Transverse colon (tissue), 4 donors: ENCODE measurements around the gene PRKG1. TPM values are rescaled to one million over a fixed set of nuclear protein-coding genes. Genes with fewer than 3 reads are reported as not detected.

Experiments used
- DNase-seq: peaks from one replicate; pipeline ENCODE4 v3.0.0-alpha.2; 2019
- H3K27ac ChIP-seq, 4 donors: fragments of 200-600 bp; sonication (generic); 2 replicates each; pipeline ENCODE4 v1.5.1; 2016 to 2018; ENCODE audit warnings: inconsistent platforms in 4 of 4
- H3K27me3 ChIP-seq: fragments of 200-600 bp; sonication (generic); 2 replicates; pipeline ENCODE4 v1.5.1; 2017; ENCODE audit warnings: inconsistent platforms
- H3K36me3 ChIP-seq, 4 donors: fragments of 200-600 bp; sonication (generic); 2 replicates each; pipeline ENCODE4 v1.5.1; 2017 to 2019; ENCODE audit warnings: inconsistent platforms in 4 of 4
- H3K4me1 ChIP-seq, 4 donors: fragments of 200-600 bp; sonication (generic); 2 replicates each; pipeline ENCODE4 v1.5.1; 2017 to 2020; ENCODE audit warnings: inconsistent platforms in 4 of 4
- H3K4me3 ChIP-seq, 4 donors: fragments of 200-600 bp; sonication (generic); 1 replicate in 1 of 4; 2 replicates in 3 of 4; pipeline versions ENCODE4 v1.5.1 to v1.6.1; 2017 to 2019; ENCODE audit warnings: inconsistent platforms in 4 of 4
- H3K9me3 ChIP-seq, 2 donors: fragments of 200-600 bp; sonication (generic); 2 replicates each; pipeline ENCODE4 v1.5.1; 2017 to 2019; ENCODE audit warnings: inconsistent platforms in 2 of 2
- CTCF ChIP-seq, 5 experiments: fragments of 200-600 bp in 3 of 5; fragments of 450-650 bp in 2 of 5; sonication (generic) in 3 of 5; IDR thresholded peaks; 1 replicate in 2 of 5; 2 replicates in 3 of 5; pipeline ENCODE4 v1.5.1; 2016 to 2017; ENCODE audit warnings: antibody characterized with exemption in 5 of 5, inconsistent platforms in 3 of 5, mild to moderate bottlenecking in 2 of 5, moderate library complexity in 1 of 5
- EP300 ChIP-seq: sonication (generic); formaldehyde crosslinking; IDR thresholded peaks from one replicate; pipeline ENCODE4 v1.6.1; 2017; ENCODE audit warnings: antibody characterized with exemption, low read depth
- POLR2A ChIP-seq: fragments of 450-650 bp; IDR thresholded peaks from one replicate; pipeline ENCODE4 v1.6.1; 2016; ENCODE audit warnings: antibody characterized with exemption, mild to moderate bottlenecking, moderate library complexity
- POLR2AphosphoS5 ChIP-seq, 3 donors: sonication (generic); formaldehyde crosslinking; IDR thresholded peaks; one replicate each; pipeline ENCODE4 v1.6.1; 2016; ENCODE audit warnings: antibody characterized with exemption in 3 of 3
- WGBS, 2 donors: methylation state at CpG; one replicate each; pipeline ENCODE4 v1.1.5; 2018; ENCODE audit warnings: low coverage in 1 of 2; 5-methylcytosine and 5-hydroxymethylcytosine counted together
- in situ Hi-C, 4 donors: fragments of 200-750 bp; cut with MboI; loops; one replicate each; pipeline versions ENCODE4 v1.15.0 to v1.15.1; 2017; ENCODE audit warnings: low sequenced_read_pairs in 3 of 4, low pct_ligation_motif_present in 1 of 4, low pct_unique_long_range_greater_than_20kb in 1 of 4
- intact Hi-C: fragments of 100-400 bp; cut with DNase I; formaldehyde crosslinking; loops from one replicate; pipeline ENCODE4 v1.15.1; 2023; ENCODE audit warnings: low total_unique reads
- total RNA-seq, 4 donors: library from RNA; depleted of rRNA; stranded (reverse); fragments of >200 nt; gene quantifications; one replicate each; pipeline ENCODE4 v1.1.0, GENCODE V29; 2016

PRKG1 gene
- total RNA-seq, 4 donors from 2014 or later = 17.6 to 30.6 (median 26.9) TPM

- H3K4me3 ChIP-seq = no peak overlapping the region
- no peak overlapping the region for H3K27ac ChIP-seq
- H3K9me3 ChIP-seq = no peaks in the 10 kb centered on the region
- in situ Hi-C loops = loop anchor here in 3 of 4 donors (25.0 kb wide), 1 partner anchor 904 kb away; no protein-coding TSS in a partner anchor
- no peaks in the 10 kb centered on the region for H3K27me3 ChIP-seq
- TF ChIP-seq POLR2AphosphoS5 (IDR thresholded peaks at IDR 0.05) = no peak
- 90 to 94% methylated on average over 3 to 4 of the region's 4 CpGs for WGBS, 2 donors
- H3K4me1 ChIP-seq = no peaks in the 10 kb centered on the region
- no peak for DNase-seq
- no peaks in the 10 kb centered on the region for H3K36me3 ChIP-seq
- intact Hi-C loops = no loop called here
These were observed 16.4 kb upstream of the PRKG1 start for GRCh38 chr10:51057925-51058324.

GRCh38 chr10:51063166-51063565 lies 11.1 kb upstream of the PRKG1 start:
- intact Hi-C loops = no loop called here
- no peak overlapping the region for H3K27ac ChIP-seq
- H3K4me1 ChIP-seq = no peaks in the 10 kb centered on the region
- in situ Hi-C loops = loop anchor here (10.0 to 25.0 kb wide), 2 partner anchors 362 to 899 kb away; no protein-coding TSS in a partner anchor
- DNase-seq = no peak
- no peak overlapping the region for H3K4me3 ChIP-seq
- H3K9me3 ChIP-seq = no peaks in the 10 kb centered on the region
- no peaks in the 10 kb centered on the region for H3K27me3 ChIP-seq
- no peaks in the 10 kb centered on the region for H3K36me3 ChIP-seq
- 38 to 43% methylated on average over 3 to 4 of the region's 4 CpGs for WGBS, 2 donors
- TF ChIP-seq POLR2A (no peak), CTCF (IDR thresholded peaks at IDR 0.05) (no peak), POLR2AphosphoS5 (IDR thresholded peaks at IDR 0.05) (no peak), EP300 (no peak)

- TF ChIP-seq EP300 (no peak), CTCF (IDR thresholded peaks at IDR 0.05) (peak; percentile 45 to 60 (median 55)), POLR2A (no peak)
- in situ Hi-C loops = loop anchor here (10.0 to 25.0 kb wide), 2 partner anchors 361 to 898 kb away; no protein-coding TSS in a partner anchor
- Histone ChIP-seq H3K4me1 (no peaks in the 10 kb centered on the region), H3K9me3 (no peaks in the 10 kb centered on the region), H3K36me3 (no peaks in the 10 kb centered on the region), H3K27me3 (no peaks in the 10 kb centered on the region), H3K4me3 (no peak overlapping the region), H3K27ac (no peak overlapping the region)
- intact Hi-C loops = no loop called here
- 0 to 1% methylated on average over 2 of the region's 2 CpGs for WGBS, 2 donors
- DNase-seq = no peak
These were observed 10.4 kb upstream of the PRKG1 start for GRCh38 chr10:51063659-51064535.

- no peaks in the 10 kb centered on the region for H3K4me1 ChIP-seq
- intact Hi-C loops = no loop called here
- in situ Hi-C loops = loop anchor here (10.0 to 25.0 kb wide), 2 partner anchors 359 to 896 kb away; no protein-coding TSS in a partner anchor
- H3K27me3 ChIP-seq = no peaks in the 10 kb centered on the region
- 70 to 73% methylated on average over 1 of the region's 1 CpG for WGBS, 2 donors
- no peak overlapping the region for H3K4me3 ChIP-seq
- no peaks in the 10 kb centered on the region for H3K9me3 ChIP-seq
- no peak for DNase-seq
- H3K36me3 ChIP-seq = no peaks in the 10 kb centered on the region
- no peak for TF ChIP-seq POLR2AphosphoS5 (IDR thresholded peaks at IDR 0.05)
- TF ChIP-seq CTCF (IDR thresholded peaks at IDR 0.05) = no peak
- no peak for TF ChIP-seq POLR2A
- no peak for TF ChIP-seq EP300
- H3K27ac ChIP-seq = no peak overlapping the region
These were observed 8.1 kb upstream of the PRKG1 start for GRCh38 chr10:51066231-51066630.
